ENCODE results near the gene ITIH6.

DNA sequence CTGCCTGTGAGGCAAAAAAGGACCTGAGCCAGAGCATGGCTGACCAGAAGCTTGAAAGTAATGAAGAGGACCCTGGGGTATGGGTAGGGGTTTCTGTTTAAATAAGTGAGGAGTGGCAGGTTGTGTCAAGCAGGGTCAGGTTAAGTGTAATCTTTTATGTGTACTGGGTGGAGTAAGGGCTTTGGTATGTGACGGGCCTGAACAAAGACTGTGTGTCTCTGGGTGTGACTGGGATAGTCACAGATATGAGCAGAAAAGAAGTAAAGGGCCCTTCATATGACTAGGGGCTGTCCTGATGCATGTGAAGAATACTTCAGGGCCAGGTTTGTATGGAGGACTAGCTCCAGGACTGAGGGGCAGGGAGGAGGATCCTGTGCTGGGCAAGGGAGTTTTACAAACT, 82.4 kb downstream of the ITIH6 start:
- TF ChIP-seq, protein P1, sequence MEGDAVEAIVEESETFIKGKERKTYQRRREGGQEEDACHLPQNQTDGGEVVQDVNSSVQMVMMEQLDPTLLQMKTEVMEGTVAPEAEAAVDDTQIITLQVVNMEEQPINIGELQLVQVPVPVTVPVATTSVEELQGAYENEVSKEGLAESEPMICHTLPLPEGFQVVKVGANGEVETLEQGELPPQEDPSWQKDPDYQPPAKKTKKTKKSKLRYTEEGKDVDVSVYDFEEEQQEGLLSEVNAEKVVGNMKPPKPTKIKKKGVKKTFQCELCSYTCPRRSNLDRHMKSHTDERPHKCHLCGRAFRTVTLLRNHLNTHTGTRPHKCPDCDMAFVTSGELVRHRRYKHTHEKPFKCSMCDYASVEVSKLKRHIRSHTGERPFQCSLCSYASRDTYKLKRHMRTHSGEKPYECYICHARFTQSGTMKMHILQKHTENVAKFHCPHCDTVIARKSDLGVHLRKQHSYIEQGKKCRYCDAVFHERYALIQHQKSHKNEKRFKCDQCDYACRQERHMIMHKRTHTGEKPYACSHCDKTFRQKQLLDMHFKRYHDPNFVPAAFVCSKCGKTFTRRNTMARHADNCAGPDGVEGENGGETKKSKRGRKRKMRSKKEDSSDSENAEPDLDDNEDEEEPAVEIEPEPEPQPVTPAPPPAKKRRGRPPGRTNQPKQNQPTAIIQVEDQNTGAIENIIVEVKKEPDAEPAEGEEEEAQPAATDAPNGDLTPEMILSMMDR (IDR thresholded peaks at IDR 0.05; ENCODE audit: insufficient read depth, low read depth, low read length): no peak
- TF ChIP-seq EZH2 (IDR thresholded peaks at IDR 0.05; ENCODE audit: insufficient read depth, low read length): no peak
